SK-N-SH treated with all-trans-retinoic acid at 6 μM for 48 hours (cell line): ENCODE results near the gene S100A1.

ENCODE experiments used
- ARNTL ChIP-seq: fragments of 450-650 bp; formaldehyde crosslinking; IDR thresholded peaks from 2 replicates; pipeline ENCODE4 v1.5.0; 2020; ENCODE audit warnings: low read depth, mild to moderate bottlenecking, moderate library complexity, borderline replicate concordance
- ESRRG ChIP-seq: fragments of 250-450 bp; sonication (Bioruptor Pico); IDR thresholded peaks from 2 replicates; pipeline ENCODE4 v1.6.1; 2021; ENCODE audit warnings: mild to moderate bottlenecking
- OSR1 ChIP-seq: fragments of 250-450 bp; sonication (Bioruptor Pico); IDR thresholded peaks from 2 replicates; pipeline ENCODE4 v1.8.0; 2022; ENCODE audit warnings: moderate library complexity, mild to moderate bottlenecking, inconsistent platforms
- PPARA ChIP-seq: fragments of 250-450 bp; sonication (Bioruptor Pico); IDR thresholded peaks from 2 replicates; pipeline ENCODE4 v1.5.0; 2020; ENCODE audit warnings: mild to moderate bottlenecking, borderline replicate concordance
- RARB ChIP-seq: fragments of 250-450 bp; sonication (Bioruptor Pico); IDR thresholded peaks from 2 replicates; pipeline ENCODE4 v1.8.0; 2021; ENCODE audit warnings: mild to moderate bottlenecking, moderate library complexity
- SNAI2 ChIP-seq: fragments of 250-450 bp; sonication (Bioruptor Pico); IDR thresholded peaks from 2 replicates; pipeline ENCODE4 v1.5.0; 2020; ENCODE audit warnings: mild to moderate bottlenecking, moderate library complexity
- ZNF565 ChIP-seq: fragments of 450-650 bp; formaldehyde crosslinking; conservative IDR thresholded peaks from 2 replicates; pipeline ENCODE4 v1.5.0; 2020; ENCODE audit warnings: low read depth, mild to moderate bottlenecking, moderate library complexity
- ZNF70 ChIP-seq: fragments of 450-650 bp; formaldehyde crosslinking; IDR thresholded peaks from 2 replicates; pipeline ENCODE4 v1.5.0; 2020; ENCODE audit warnings: mild to moderate bottlenecking, moderate library complexity
- TF ChIP-seq, protein P1 (sequence below): fragments of 250-450 bp; sonication (Bioruptor Pico); IDR thresholded peaks from 2 replicates; pipeline ENCODE4 v1.8.0; 2020; ENCODE audit warnings: mild to moderate bottlenecking, moderate library complexity, borderline replicate concordance
- TF ChIP-seq, protein P2 (sequence below): fragments of 250-450 bp; sonication (Bioruptor Pico); IDR thresholded peaks from 2 replicates; pipeline ENCODE4 v1.5.0; 2020; ENCODE audit warnings: mild to moderate bottlenecking, moderate library complexity
- TF ChIP-seq, protein P3 (sequence below): fragments of 250-450 bp; sonication (Bioruptor Pico); IDR thresholded peaks from 2 replicates; pipeline ENCODE4 v1.5.1; 2020; ENCODE audit warnings: low read depth, mild to moderate bottlenecking, moderate library complexity
- TF ChIP-seq, protein P4 (sequence below): fragments of 250-450 bp; sonication (Bioruptor Pico); IDR thresholded peaks from 2 replicates; pipeline ENCODE4 v1.5.1; 2021; ENCODE audit warnings: mild to moderate bottlenecking, moderate library complexity

DNA sequence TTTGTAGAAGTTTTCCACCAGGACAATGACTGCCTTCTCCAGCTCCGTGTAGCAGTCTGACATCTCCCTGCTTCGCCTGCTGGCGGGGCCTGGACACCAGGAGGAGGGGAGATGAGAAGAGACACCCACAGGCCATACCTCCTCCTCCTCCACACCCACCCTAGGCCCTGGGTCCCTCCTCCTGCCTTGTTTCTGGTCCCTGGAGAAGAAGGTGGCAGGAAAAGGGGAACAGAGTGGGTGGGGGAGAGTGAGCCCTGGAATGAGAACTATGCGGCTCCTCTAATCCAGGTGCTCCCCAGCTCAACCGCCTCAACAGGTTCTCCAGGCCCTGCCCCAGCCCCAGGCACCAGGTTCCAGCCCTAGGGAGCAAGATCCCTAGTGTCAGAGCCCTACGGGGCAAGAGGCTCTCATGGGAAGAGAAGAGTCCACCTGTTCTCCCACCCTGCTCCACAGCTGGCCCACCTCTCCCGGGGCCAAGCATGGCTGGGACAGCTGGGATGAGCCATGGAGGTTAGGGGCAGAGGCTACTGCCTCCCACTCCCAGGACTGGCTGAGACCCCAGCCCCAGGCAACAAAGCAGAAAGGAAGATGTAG is 20.0 kb upstream of the S100A1 start:
- TF ChIP-seq ARNTL: no peak
- TF ChIP-seq ESRRG: no peak
- no peak for TF ChIP-seq PPARA (CRISPR knock-in tag)
- no peak for TF ChIP-seq RARB
- TF ChIP-seq, protein P1, sequence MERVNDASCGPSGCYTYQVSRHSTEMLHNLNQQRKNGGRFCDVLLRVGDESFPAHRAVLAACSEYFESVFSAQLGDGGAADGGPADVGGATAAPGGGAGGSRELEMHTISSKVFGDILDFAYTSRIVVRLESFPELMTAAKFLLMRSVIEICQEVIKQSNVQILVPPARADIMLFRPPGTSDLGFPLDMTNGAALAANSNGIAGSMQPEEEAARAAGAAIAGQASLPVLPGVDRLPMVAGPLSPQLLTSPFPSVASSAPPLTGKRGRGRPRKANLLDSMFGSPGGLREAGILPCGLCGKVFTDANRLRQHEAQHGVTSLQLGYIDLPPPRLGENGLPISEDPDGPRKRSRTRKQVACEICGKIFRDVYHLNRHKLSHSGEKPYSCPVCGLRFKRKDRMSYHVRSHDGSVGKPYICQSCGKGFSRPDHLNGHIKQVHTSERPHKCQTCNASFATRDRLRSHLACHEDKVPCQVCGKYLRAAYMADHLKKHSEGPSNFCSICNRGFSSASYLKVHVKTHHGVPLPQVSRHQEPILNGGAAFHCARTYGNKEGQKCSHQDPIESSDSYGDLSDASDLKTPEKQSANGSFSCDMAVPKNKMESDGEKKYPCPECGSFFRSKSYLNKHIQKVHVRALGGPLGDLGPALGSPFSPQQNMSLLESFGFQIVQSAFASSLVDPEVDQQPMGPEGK: no peak
- TF ChIP-seq ZNF70 (CRISPR knock-in tag): no peak
- no peak for TF ChIP-seq ZNF565 (CRISPR knock-in tag)
- no peak for TF ChIP-seq OSR1
- TF ChIP-seq, protein P2, sequence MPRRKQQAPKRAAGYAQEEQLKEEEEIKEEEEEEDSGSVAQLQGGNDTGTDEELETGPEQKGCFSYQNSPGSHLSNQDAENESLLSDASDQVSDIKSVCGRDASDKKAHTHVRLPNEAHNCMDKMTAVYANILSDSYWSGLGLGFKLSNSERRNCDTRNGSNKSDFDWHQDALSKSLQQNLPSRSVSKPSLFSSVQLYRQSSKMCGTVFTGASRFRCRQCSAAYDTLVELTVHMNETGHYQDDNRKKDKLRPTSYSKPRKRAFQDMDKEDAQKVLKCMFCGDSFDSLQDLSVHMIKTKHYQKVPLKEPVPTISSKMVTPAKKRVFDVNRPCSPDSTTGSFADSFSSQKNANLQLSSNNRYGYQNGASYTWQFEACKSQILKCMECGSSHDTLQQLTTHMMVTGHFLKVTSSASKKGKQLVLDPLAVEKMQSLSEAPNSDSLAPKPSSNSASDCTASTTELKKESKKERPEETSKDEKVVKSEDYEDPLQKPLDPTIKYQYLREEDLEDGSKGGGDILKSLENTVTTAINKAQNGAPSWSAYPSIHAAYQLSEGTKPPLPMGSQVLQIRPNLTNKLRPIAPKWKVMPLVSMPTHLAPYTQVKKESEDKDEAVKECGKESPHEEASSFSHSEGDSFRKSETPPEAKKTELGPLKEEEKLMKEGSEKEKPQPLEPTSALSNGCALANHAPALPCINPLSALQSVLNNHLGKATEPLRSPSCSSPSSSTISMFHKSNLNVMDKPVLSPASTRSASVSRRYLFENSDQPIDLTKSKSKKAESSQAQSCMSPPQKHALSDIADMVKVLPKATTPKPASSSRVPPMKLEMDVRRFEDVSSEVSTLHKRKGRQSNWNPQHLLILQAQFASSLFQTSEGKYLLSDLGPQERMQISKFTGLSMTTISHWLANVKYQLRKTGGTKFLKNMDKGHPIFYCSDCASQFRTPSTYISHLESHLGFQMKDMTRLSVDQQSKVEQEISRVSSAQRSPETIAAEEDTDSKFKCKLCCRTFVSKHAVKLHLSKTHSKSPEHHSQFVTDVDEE (CRISPR knock-in tag): no peak
- no peak for TF ChIP-seq SNAI2 (CRISPR knock-in tag)
- TF ChIP-seq, protein P3, sequence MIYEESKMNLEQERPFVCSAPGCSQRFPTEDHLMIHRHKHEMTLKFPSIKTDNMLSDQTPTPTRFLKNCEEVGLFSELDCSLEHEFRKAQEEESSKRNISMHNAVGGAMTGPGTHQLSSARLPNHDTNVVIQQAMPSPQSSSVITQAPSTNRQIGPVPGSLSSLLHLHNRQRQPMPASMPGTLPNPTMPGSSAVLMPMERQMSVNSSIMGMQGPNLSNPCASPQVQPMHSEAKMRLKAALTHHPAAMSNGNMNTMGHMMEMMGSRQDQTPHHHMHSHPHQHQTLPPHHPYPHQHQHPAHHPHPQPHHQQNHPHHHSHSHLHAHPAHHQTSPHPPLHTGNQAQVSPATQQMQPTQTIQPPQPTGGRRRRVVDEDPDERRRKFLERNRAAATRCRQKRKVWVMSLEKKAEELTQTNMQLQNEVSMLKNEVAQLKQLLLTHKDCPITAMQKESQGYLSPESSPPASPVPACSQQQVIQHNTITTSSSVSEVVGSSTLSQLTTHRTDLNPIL (CRISPR knock-in tag): no peak
- TF ChIP-seq, protein P4, sequence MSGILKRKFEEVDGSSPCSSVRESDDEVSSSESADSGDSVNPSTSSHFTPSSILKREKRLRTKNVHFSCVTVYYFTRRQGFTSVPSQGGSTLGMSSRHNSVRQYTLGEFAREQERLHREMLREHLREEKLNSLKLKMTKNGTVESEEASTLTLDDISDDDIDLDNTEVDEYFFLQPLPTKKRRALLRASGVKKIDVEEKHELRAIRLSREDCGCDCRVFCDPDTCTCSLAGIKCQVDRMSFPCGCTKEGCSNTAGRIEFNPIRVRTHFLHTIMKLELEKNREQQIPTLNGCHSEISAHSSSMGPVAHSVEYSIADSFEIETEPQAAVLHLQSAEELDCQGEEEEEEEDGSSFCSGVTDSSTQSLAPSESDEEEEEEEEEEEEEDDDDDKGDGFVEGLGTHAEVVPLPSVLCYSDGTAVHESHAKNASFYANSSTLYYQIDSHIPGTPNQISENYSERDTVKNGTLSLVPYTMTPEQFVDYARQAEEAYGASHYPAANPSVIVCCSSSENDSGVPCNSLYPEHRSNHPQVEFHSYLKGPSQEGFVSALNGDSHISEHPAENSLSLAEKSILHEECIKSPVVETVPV (CRISPR knock-in tag): no peak
